ENCODE data around the gene TPM1. TPM values are rescaled to one million over a fixed set of nuclear protein-coding genes. Genes with fewer than 3 reads are reported as not detected.

Gene TPM1
- total RNA-seq, 1 experiment from 2014 or later = 22.5 TPM

- ChIA-PET POLR2A (no interaction called here), CTCF (interaction anchor here (4.0 kb wide), 1 partner anchor 18 kb away, joined by 19 read pairs; no protein-coding TSS in a partner anchor), RAD21 (ENCODE audit: low non-redundant PET in 1 of 2, low total read pairs in 2 of 2, uncharacterized antibody in 2 of 2, unreplicated experiment in 2 of 2) (no interaction called here)
- ATAC-seq (no peak), DNase-seq (ENCODE audit: low read depth, low spot score) (no peak)
- no TSS peak for BruUV-seq (replicated peaks)
- no peaks in the 10 kb centered on the region for H3K4me1 ChIP-seq (ENCODE audit: control insufficient read depth in 1 of 2, insufficient read depth in 2 of 2, low read length in 2 of 2)
- H3K4me3 ChIP-seq (replicated peaks in 1 of 2; ENCODE audit: low read depth in 1 of 2, low read length in 2 of 2) = no peak overlapping the region
- no peaks in the 10 kb centered on the region for H4K20me1 ChIP-seq (ENCODE audit: insufficient read depth)
- H3K9me2 ChIP-seq (ENCODE audit: insufficient read depth) = no peaks in the 10 kb centered on the region
- no peaks in the 10 kb centered on the region for H3K27me3 ChIP-seq (ENCODE audit: insufficient read depth, low read length)
- no peaks in the 10 kb centered on the region for H3K79me2 ChIP-seq (ENCODE audit: insufficient read depth, low read length)
- peaks cover 0 to 2% of the 10 kb centered on the region in 2 experiments; a peak in 1 of 4 replicates for H3K36me3 ChIP-seq (ENCODE audit: control insufficient read depth in 1 of 2, insufficient read depth in 2 of 2, low read length in 2 of 2)
- H3K9ac ChIP-seq (ENCODE audit: low read length) = no peak overlapping the region
- H2AFZ ChIP-seq (ENCODE audit: low read depth, low read length, poor library complexity, severe bottlenecking) = no peak overlapping the region
- no peak for TF ChIP-seq CBX3 (IDR thresholded peaks at IDR 0.05; ENCODE audit: low read depth)
- no peak for TF ChIP-seq SIN3A (IDR thresholded peaks at IDR 0.05; ENCODE audit: low read depth)
- no peak for TF ChIP-seq SP1 (IDR thresholded peaks at IDR 0.05; ENCODE audit: low read depth)
- no peak for TF ChIP-seq REST (IDR thresholded peaks at IDR 0.05; ENCODE audit: low read depth)
- TF ChIP-seq MAX (IDR thresholded peaks at IDR 0.05) = no peak
- TF ChIP-seq POLR2A (IDR thresholded peaks at IDR 0.05; ENCODE audit: borderline replicate concordance, extremely low read depth, insufficient read depth, insufficient read length) = no peak
- TF ChIP-seq POLR2AphosphoS5 (IDR thresholded peaks at IDR 0.05; ENCODE audit: low read depth, low read length) = no peak
- no peak for TF ChIP-seq ELF1 (IDR thresholded peaks at IDR 0.05; ENCODE audit: borderline replicate concordance, low read depth)
- no peak for TF ChIP-seq EZH2phosphoT487 (IDR thresholded peaks at IDR 0.05; ENCODE audit: borderline replicate concordance)
- no peak for TF ChIP-seq JUND (IDR thresholded peaks at IDR 0.05)
- TF ChIP-seq ZFX (IDR thresholded peaks at IDR 0.05) = no peak
- TF ChIP-seq RAD21 (IDR thresholded peaks at IDR 0.05; ENCODE audit: low read depth) = no peak
- no peak for TF ChIP-seq YY1 (IDR thresholded peaks at IDR 0.05; ENCODE audit: extremely low read depth, insufficient replicate concordance, low read depth, low read length)
- TF ChIP-seq EGR1 (IDR thresholded peaks at IDR 0.05; ENCODE audit: low read depth) = no peak
- no peak for TF ChIP-seq TCF7L2 (IDR thresholded peaks at IDR 0.05; ENCODE audit: borderline replicate concordance, extremely low read depth, insufficient read depth, insufficient read length)
- TF ChIP-seq ZNF274 (IDR thresholded peaks at IDR 0.05; ENCODE audit: low read depth, low read length) = no peak
- TF ChIP-seq CEBPB (IDR thresholded peaks at IDR 0.05; ENCODE audit: low read depth) = no peak
- TF ChIP-seq EZH2 (IDR thresholded peaks at IDR 0.05) = no peak
- no peak for TF ChIP-seq CTCF (IDR thresholded peaks at IDR 0.05 in 2 of 3, conservative IDR thresholded peaks at IDR 0.05 in 1 of 3; ENCODE audit: borderline replicate concordance in 1 of 3, insufficient read depth in 1 of 3, low read depth in 2 of 3, low read length in 2 of 3)
- no peak overlapping the region for H3K27ac ChIP-seq (ENCODE audit: low read depth, low read length)
- H3K4me2 ChIP-seq (ENCODE audit: low read length) = no peak overlapping the region
- intact Hi-C loops (cut with micrococcal nuclease) = no loop called here
- H3K9me3 ChIP-seq (ENCODE audit: control insufficient read depth in 1 of 2, insufficient read depth in 1 of 2, low read depth in 1 of 2, low read length in 2 of 2) = no peaks in the 10 kb centered on the region
These were observed 23.0 kb downstream of the TPM1 start for GRCh38 chr15:63065262-63066221.

Measured in HCT116 (cell line).